ENCODE results near the gene ATP6V1D. TPM values are rescaled to one million over a fixed set of nuclear protein-coding genes. Genes with fewer than 3 reads are reported as not detected.

The ATP6V1D gene
- 82.0 and 83.9 TPM in 2 replicates for total RNA-seq

GRCh38 chr14:67359775-67360469 lies at the start of gene ATP6V1D, which contains the start of gene EIF2S1:
Gene ATP6V1D (minus strand): TSS chr14:67359804. CDS start chr14:67359698, 106 bp downstream.
Gene EIF2S1 (plus strand): TSS chr14:67360328. CDS start chr14:67364768, 4,440 bp downstream.

Small RNA genes within 50 kb of the gene (small RNA-seq; reads per million reads assigned to genes)
- not detected for gene RF00019

Other genes starting within 250 kb of the ATP6V1D start
- 0.12 TPM in 1 of 2 replicates, not detected in the other for gene GARIN2, start 170.4 kb downstream of the ATP6V1D start, total RNA-seq
- 17.6 and 18.7 TPM in 2 replicates for gene PALS1, start 118.4 kb downstream of the ATP6V1D start, total RNA-seq
- gene EIF2S1, start 524 bp upstream of the ATP6V1D start, total RNA-seq, result 110 and 122 TPM in 2 replicates
- 1.9 and 2.6 TPM in 2 replicates for gene PLEK2, start 52.4 kb upstream of the ATP6V1D start, total RNA-seq
- 1.6 and 1.8 TPM in 2 replicates for gene TMEM229B, start 128.9 kb upstream of the ATP6V1D start, total RNA-seq
- gene PLEKHH1, start 173.5 kb upstream of the ATP6V1D start, total RNA-seq, result 0.32 and 1.8 TPM in 2 replicates
- 14.8 TPM in 2 replicates for gene PIGH, start 240.5 kb upstream of the ATP6V1D start, total RNA-seq